ENCODE data around the gene ANKS4B.
A peak's percentile ranks its signal among the peaks of the same experiment; 100 is the strongest.

ANKS4B gene

GRCh38 chr16:21302454-21302853 is 69.0 kb downstream of the ANKS4B start:
- peak; percentile 12 for DNase-seq

GRCh38 chr16:21302898-21303528 is 69.5 kb downstream of the ANKS4B start:
- no peak for DNase-seq

All from NCI-H1092 treated with DMSO at 0.1 percent for 48 hours (cell line).